Prostate gland (tissue), 2 donors: Measurements from ENCODE around the gene BCL7A. TPM values are rescaled to one million over a fixed set of nuclear protein-coding genes. Genes with fewer than 3 reads are reported as not detected.

Experiments
- DNase-seq: peaks from one replicate; pipeline ENCODE4 v3.0.0-alpha.2; 2019; ENCODE audit warnings: low spot score
- H3K27ac ChIP-seq, 2 donors: fragments of 200-600 bp; sonication (generic); 2 replicates each; pipeline ENCODE4 v1.5.1; 2017 to 2019
- H3K27me3 ChIP-seq: fragments of 200-600 bp; sonication (generic); replicated peaks from 2 replicates; pipeline ENCODE4 v1.5.1; 2019; ENCODE audit not compliant: insufficient read depth
- H3K36me3 ChIP-seq, 2 donors: fragments of 200-600 bp; sonication (generic); 1 replicate in 1 of 2; 2 replicates in 1 of 2; pipeline versions ENCODE4 v1.5.1 to v1.8.1; 2017 to 2019
- H3K4me1 ChIP-seq: fragments of 200-600 bp; sonication (generic); replicated peaks from 2 replicates; pipeline ENCODE4 v1.5.1; 2019
- H3K4me3 ChIP-seq, 2 donors: fragments of 200-600 bp; sonication (generic); 2 replicates each; pipeline ENCODE4 v1.5.1; 2017 to 2019
- H3K9me3 ChIP-seq: fragments of 200-600 bp; sonication (generic); 2 replicates; pipeline ENCODE4 v1.5.1; 2017
- CTCF ChIP-seq, 4 experiments: fragments of 200-600 bp in 2 of 4; fragments of 450-650 bp in 2 of 4; sonication (generic) in 2 of 4; IDR thresholded peaks; 1 replicate in 3 of 4; 2 replicates in 1 of 4; pipeline ENCODE4 v1.5.1; 2016 to 2019; ENCODE audit warnings: antibody characterized with exemption in 4 of 4, mild to moderate bottlenecking in 2 of 4, moderate library complexity in 2 of 4
- POLR2A ChIP-seq: fragments of 450-650 bp; IDR thresholded peaks from one replicate; pipeline ENCODE4 v1.6.1; 2016; ENCODE audit warnings: antibody characterized with exemption, mild to moderate bottlenecking
- POLR2AphosphoS5 ChIP-seq: sonication (generic); formaldehyde crosslinking; IDR thresholded peaks from one replicate; pipeline ENCODE4 v1.6.1; 2017; ENCODE audit warnings: antibody characterized with exemption
- WGBS: methylation state at CpG from one replicate; pipeline ENCODE4 v1.1.5; 2018; 5-methylcytosine and 5-hydroxymethylcytosine counted together
- intact Hi-C: fragments of 100-400 bp; cut with DNase I; formaldehyde crosslinking; loops from one replicate; pipeline ENCODE4 v1.14.2; 2022
- total RNA-seq, 2 donors: library from RNA; depleted of rRNA; stranded (reverse); fragments of >200 nt; gene quantifications; one replicate each; pipeline ENCODE4 v1.1.0, GENCODE V29; 2016

The BCL7A gene
- total RNA-seq, 2 donors from 2014 or later: 10.3 to 15.4 TPM

- Histone ChIP-seq H3K27me3 (no peaks in the 10 kb centered on the region), H3K4me3 (no peak overlapping the region), H3K4me1 (no peaks in the 10 kb centered on the region), H3K27ac (no peak overlapping the region), H3K36me3 (no peaks in the 10 kb centered on the region), H3K9me3 (no peaks in the 10 kb centered on the region)
- WGBS: 33% methylated on average over 12 of the region's 12 CpGs
- DNase-seq: no peak
- TF ChIP-seq POLR2AphosphoS5 (no peak), CTCF (IDR thresholded peaks at IDR 0.05) (no peak), POLR2A (no peak)
- intact Hi-C loops: no loop called here
Observed at GRCh38 chr12:122004633-122005071, 17.0 kb upstream of the BCL7A start.

GRCh38 chr12:122005252-122005776 lies 16.4 kb upstream of the BCL7A start:
- Histone ChIP-seq H3K36me3 (no peaks in the 10 kb centered on the region), H3K9me3 (no peaks in the 10 kb centered on the region), H3K27ac (no peak overlapping the region), H3K4me3 (no peak overlapping the region), H3K4me1 (no peaks in the 10 kb centered on the region), H3K27me3 (no peaks in the 10 kb centered on the region)
- no peak for DNase-seq
- intact Hi-C loops: no loop called here
- no peak for TF ChIP-seq POLR2A
- no peak for TF ChIP-seq POLR2AphosphoS5
- no peak for TF ChIP-seq CTCF (IDR thresholded peaks at IDR 0.05)
- WGBS: 85% methylated on average over 11 of the region's 11 CpGs

GRCh38 chr12:122006186-122006926 lies 15.3 kb upstream of the BCL7A start:
- TF ChIP-seq CTCF (IDR thresholded peaks at IDR 0.05): no peak
- no peak for TF ChIP-seq POLR2AphosphoS5
- no peak for TF ChIP-seq POLR2A
- no peak for DNase-seq
- H3K27me3 ChIP-seq: no peaks in the 10 kb centered on the region
- intact Hi-C loops: no loop called here
- no peaks in the 10 kb centered on the region for H3K4me1 ChIP-seq
- H3K4me3 ChIP-seq: no peak overlapping the region
- no peak overlapping the region for H3K27ac ChIP-seq
- H3K36me3 ChIP-seq: no peaks in the 10 kb centered on the region
- H3K9me3 ChIP-seq: no peaks in the 10 kb centered on the region
- WGBS: 86% methylated on average over 24 of the region's 24 CpGs

- no peaks in the 10 kb centered on the region for H3K36me3 ChIP-seq
- no peak overlapping the region for H3K27ac ChIP-seq
- H3K4me3 ChIP-seq: no peak overlapping the region
- DNase-seq: no peak
- intact Hi-C loops: no loop called here
- H3K4me1 ChIP-seq: no peaks in the 10 kb centered on the region
- no peaks in the 10 kb centered on the region for H3K27me3 ChIP-seq
- WGBS: 89% methylated on average over 9 of the region's 9 CpGs
- H3K9me3 ChIP-seq: no peaks in the 10 kb centered on the region
- TF ChIP-seq POLR2A (no peak), POLR2AphosphoS5 (no peak), CTCF (IDR thresholded peaks at IDR 0.05) (no peak)
Observed at GRCh38 chr12:122009741-122010140, 11.9 kb upstream of the BCL7A start.

- no peaks in the 10 kb centered on the region for H3K9me3 ChIP-seq
- TF ChIP-seq POLR2AphosphoS5 (no peak), CTCF (IDR thresholded peaks at IDR 0.05) (no peak), POLR2A (no peak)
- no peaks in the 10 kb centered on the region for H3K27me3 ChIP-seq
Observed at GRCh38 chr12:122012184-122012583, 9.5 kb upstream of the BCL7A start.

More at GRCh38 chr12:122012184-122012583, 9.5 kb upstream of the BCL7A start:
- intact Hi-C loops: no loop called here
- DNase-seq: no peak
- Histone ChIP-seq H3K36me3 (no peaks in the 10 kb centered on the region), H3K27ac (no peak overlapping the region), H3K4me1 (no peaks in the 10 kb centered on the region), H3K4me3 (no peak overlapping the region)
- 91% methylated on average over 6 of the region's 6 CpGs for WGBS
